ENCODE data around the gene ATP6V1F. TPM values are rescaled to one million over a fixed set of nuclear protein-coding genes. Genes with fewer than 3 reads are reported as not detected.

Gene ATP6V1F
- total RNA-seq, 1 donor from 2014 or later: 180 TPM

GRCh38 chr7:128876127-128876526 is 13.5 kb downstream of the ATP6V1F start:
- ATAC-seq (no peak), DNase-seq (peak; percentile 22)
- H3K27ac ChIP-seq: no peak overlapping the region
- H3K9me3 ChIP-seq: no peaks in the 10 kb centered on the region
- intact Hi-C loops (cut with DNase I): no loop called here
- no peaks in the 10 kb centered on the region for H3K4me1 ChIP-seq
- H3K27me3 ChIP-seq: no peaks in the 10 kb centered on the region
- no peak overlapping the region for H3K4me3 ChIP-seq
- no peak for TF ChIP-seq CTCF (IDR thresholded peaks at IDR 0.05)
- no peaks in the 10 kb centered on the region for H3K36me3 ChIP-seq

GRCh38 chr7:128876586-128876977 is 13.9 kb downstream of the ATP6V1F start:
- H3K27me3 ChIP-seq: no peaks in the 10 kb centered on the region
- DNase-seq: peak; percentile 54
- no peak for TF ChIP-seq CTCF (IDR thresholded peaks at IDR 0.05)
- H3K9me3 ChIP-seq: no peaks in the 10 kb centered on the region
- intact Hi-C loops (cut with DNase I): no loop called here
- no peak for ATAC-seq
- H3K4me1 ChIP-seq: no peaks in the 10 kb centered on the region
- H3K4me3 ChIP-seq: no peak overlapping the region
- H3K36me3 ChIP-seq: no peaks in the 10 kb centered on the region
- H3K27ac ChIP-seq: no peak overlapping the region

DNA sequence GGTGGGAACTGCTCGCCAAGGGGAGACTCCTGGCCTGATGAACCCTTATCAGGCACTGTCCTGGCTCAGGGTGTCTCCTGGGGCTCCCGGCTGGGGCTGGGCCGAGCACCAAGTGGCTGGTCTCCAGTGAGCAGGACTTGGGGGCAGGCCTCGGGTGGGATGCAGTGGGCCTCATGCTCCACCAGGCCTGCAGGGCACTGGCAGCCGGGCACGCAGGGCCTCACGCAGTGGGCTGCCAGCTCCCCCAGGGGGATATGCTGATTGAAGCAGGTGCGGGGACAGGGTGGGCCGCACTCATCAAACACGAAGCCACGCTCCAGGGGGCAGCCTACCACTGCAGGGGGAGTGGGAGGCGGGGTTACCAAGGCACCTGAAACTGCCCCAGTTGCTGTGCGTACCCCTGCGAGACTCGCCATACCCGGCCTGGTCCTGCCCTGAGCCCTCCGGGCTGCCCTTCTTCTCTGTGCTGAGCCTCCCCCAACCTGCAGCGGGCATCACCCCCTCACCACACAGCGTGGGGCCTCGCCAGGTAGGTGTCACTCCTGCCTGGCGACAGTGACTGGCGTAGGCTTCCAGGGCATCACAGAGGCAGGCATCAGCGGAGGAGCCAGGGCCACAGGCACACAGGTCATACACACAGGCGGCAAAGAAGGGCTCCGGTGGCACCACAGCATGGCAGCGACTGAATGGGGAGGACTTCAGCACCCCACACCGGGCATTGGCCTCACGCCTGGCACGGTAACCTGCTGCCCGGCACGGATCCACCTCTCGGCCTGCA is 14.5 kb downstream of the ATP6V1F start:
- TF ChIP-seq CTCF (IDR thresholded peaks at IDR 0.05): no peak
- intact Hi-C loops (cut with DNase I): no loop called here
- Histone ChIP-seq H3K27ac (no peak overlapping the region), H3K4me3 (no peak overlapping the region), H3K9me3 (no peaks in the 10 kb centered on the region), H3K4me1 (no peaks in the 10 kb centered on the region), H3K27me3 (no peaks in the 10 kb centered on the region), H3K36me3 (no peaks in the 10 kb centered on the region)
- DNase-seq (peak; percentile 57), ATAC-seq (no peak)

GRCh38 chr7:128877756-128878120 is 15.1 kb downstream of the ATP6V1F start:
- H3K9me3 ChIP-seq: no peaks in the 10 kb centered on the region
- no peak for TF ChIP-seq CTCF (IDR thresholded peaks at IDR 0.05)
- H3K36me3 ChIP-seq: no peaks in the 10 kb centered on the region
- intact Hi-C loops (cut with DNase I): no loop called here
- DNase-seq (no peak), ATAC-seq (no peak)
- H3K4me3 ChIP-seq: no peak overlapping the region
- H3K4me1 ChIP-seq: no peaks in the 10 kb centered on the region
- no peaks in the 10 kb centered on the region for H3K27me3 ChIP-seq
- H3K27ac ChIP-seq: no peak overlapping the region

DNA sequence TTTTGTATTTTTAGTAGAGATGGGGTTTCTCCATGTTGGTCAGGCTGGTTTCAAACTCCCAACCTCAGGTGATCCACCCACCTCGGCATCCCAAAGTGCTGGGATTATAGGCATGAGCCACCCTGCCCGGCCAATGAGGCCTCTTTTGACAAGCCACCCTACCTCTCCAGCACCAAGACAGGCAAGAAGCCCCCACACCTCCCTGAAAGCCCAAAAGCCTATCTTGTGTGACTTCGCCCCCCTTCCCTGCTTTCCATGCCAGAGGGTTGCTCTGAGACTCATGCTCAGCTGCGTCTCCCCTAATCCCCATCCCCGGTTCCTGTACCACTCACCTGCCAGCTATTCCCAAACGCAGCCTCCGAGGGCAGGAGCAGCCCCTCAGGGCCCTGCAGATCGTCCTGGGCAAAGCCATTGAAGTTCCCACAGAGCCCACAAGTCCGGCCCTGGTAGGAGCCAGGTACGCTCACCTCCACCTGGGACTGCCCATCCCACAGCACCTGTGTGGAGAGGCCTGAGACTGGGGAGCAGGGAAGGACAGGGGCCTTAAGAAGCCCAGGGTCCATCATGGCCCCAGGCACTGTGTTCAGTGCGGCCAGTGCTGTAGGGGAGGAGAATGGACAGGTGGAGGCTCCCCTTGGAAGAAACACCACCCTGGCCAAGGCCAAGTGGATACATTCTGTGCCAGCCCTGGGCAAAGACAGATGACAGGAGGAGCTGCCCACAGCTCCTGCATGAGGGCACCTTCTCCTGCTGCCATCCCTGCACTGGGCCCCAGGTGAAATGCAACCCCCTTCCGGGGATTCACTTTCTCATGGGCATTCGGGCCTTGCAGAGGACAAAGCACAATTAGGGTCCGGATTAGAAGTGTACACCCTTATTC is 15.8 kb downstream of the ATP6V1F start:
- Histone ChIP-seq H3K27me3 (no peaks in the 10 kb centered on the region), H3K4me3 (no peak overlapping the region), H3K9me3 (no peaks in the 10 kb centered on the region), H3K27ac (no peak overlapping the region), H3K4me1 (no peaks in the 10 kb centered on the region), H3K36me3 (no peaks in the 10 kb centered on the region)
- intact Hi-C loops (cut with DNase I): no loop called here
- TF ChIP-seq CTCF (IDR thresholded peaks at IDR 0.05): no peak
- DNase-seq (peak; percentile 53), ATAC-seq (no peak)

Data from upper lobe of right lung (tissue), 1 donor.